Stimulated activated CD8-positive, alpha-beta memory T cell treated with anti-CD3 and anti-CD28 coated beads, Interleukin-15, amount 100 ng/mL, for 1 hour (primary cell): Measurements from ENCODE around the gene SDF4.
"Not testable (repeated sequence)": the region's sequence is repeated elsewhere in the genome, so short reads cannot be mapped to it uniquely, and the experiment has no call there.

Experiments
- DNase-seq: peaks from one replicate; pipeline ENCODE4 v3.0.0-alpha.2; 2020; ENCODE audit warnings: low read depth

The SDF4 gene

DNA sequence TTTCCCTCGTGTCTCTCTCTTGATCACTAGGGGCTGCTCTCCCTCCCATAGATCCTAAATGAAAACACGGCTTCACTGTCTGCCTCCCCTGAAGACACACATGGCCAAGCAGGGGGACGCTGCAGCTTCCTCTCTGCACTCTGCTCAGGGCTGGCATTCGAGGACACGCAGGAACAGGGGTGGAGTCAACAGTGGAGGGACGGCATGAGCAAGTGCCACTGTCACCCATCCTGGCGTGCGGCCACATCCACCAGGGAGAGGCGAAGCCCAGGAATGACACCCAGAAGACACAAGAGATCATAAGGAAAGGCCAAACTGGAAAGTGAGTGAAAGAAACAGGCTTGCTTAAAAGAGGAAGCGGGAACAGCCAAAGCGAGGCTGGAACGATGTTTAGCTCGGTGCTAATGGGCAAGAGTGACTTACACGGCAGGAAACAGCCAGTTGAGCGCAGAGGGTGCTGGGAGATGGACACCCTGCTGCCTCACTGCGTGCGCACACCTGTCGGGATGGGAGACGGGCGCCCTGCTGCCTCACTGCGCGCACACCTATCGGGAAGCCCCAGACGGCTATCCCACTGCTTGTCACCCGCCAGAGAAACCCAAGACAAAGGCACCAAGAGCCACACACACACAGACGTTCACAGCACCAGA lies 28.3 kb upstream of the SDF4 start:
- DNase-seq, result no peak

GRCh38 chr1:1259540-1259939 lies 27.7 kb upstream of the SDF4 start:
- DNase-seq, result no peak

GRCh38 chr1:1259119-1259488 lies 27.3 kb upstream of the SDF4 start:
- DNase-seq, result no peak

DNA sequence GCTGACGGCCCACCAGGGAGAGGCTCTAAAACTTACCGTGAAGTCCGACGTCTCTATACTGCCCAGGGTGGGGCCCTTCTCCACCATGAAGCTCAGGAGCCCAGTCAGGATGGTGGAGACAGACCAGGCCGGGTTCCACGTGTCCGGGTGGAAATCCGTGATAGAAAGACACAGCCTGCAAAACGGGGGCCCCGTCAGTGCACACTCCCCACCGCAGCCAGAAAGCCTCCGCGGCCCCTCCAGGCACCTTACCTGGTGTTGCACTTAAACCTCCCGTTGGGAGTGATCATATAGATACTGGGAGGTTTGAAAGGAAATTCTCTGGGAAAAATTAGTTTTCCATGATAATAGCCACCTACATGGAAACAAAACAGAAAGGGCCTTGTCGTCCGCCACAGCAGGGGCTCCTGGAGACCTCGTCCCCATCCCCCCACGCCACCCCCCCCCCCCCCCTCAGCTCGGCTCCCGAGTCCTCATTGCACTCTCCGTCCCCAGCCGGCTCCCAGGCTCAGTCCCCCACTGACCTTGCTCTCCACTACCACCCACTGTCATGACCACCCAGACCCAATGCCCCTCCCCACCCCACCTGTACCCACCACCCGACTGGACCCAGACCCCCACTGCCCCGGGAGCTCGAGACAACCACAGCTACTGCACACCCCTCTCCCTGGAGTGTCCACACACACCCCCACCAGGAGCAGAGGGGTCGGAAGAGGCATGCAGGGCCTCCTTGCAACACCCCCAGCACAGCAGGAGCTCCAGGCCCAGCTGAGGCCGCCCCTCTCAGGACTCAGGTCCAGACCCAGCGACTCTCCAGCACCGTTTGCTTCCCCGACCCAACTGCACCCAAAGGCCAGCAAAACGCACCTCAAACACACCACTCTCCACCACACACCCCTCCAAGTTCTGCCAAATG lies 25.4 kb upstream of the SDF4 start:
- DNase-seq, result no peak

DNA sequence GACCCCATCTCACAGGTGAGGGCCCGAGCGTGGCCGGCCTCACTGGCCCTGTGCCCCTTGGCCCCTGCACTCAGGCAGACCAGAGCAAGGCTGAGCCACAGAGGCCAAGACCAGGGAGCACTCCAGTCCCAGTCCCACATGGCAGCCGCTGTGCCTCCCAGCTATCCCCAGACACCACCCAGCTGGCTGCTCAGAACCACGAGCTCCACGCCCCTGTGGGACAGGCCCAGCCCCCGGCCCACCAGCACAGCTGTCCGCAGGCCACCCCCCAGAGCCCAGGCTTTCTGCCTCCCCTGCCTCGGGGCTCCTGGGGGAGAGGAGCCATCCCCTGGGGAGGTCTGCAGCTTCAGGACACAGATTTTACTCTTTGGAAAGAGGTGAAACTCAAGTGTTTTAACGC lies 23.8 kb upstream of the SDF4 start:
- no peak for DNase-seq

- no peak for DNase-seq
Observed at GRCh38 chr1:1255078-1255477, 23.3 kb upstream of the SDF4 start.

GRCh38 chr1:1254667-1254998 lies 22.8 kb upstream of the SDF4 start:
- DNase-seq, result no peak

- DNase-seq, result no peak
Observed at GRCh38 chr1:1253972-1254666, 22.3 kb upstream of the SDF4 start.

DNA sequence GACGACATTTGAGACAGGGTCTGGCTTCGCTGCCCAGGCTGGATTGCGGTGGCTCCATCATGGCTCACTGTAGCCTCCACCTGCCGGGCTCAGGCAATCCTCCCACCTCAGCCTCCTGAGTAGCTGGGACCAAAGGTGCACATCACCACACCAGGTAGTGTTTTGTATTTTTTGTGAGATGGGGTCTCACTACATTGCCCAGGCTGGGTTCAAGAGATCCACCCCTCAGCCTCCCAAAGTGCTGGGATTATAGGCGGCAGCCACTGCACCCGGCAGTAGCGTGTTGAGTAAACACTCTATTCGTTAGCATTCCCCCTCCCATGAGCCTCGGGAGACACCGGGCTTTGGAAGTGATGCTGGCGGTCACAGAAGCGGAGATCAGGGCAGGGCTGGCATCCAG lies 21.5 kb upstream of the SDF4 start:
- no peak for DNase-seq

DNA sequence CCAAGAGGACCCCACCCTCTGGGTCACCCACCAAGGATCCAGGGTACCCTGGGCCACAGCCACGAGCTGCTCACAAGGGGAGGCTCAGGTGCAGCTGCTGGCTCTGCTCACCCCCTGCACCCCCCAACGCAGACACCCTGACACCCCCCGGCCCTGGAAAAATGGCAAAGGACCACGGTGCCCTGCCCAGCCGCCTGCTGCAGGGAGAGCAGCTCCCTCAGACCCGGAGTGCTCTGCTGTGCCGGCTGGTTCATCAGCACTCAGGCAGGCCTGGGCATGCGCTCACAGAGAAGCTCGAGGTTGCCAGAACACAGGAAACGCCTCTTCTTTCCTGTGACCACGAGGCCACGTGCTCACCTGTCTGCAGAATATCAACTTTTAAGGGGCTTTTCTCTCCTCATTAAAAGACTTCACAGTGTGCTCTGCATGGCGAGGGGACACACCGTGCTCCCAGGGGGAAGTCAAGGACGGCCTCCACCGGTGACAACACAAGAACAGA lies 19.0 kb upstream of the SDF4 start:
- peak; percentile 31 for DNase-seq

DNA sequence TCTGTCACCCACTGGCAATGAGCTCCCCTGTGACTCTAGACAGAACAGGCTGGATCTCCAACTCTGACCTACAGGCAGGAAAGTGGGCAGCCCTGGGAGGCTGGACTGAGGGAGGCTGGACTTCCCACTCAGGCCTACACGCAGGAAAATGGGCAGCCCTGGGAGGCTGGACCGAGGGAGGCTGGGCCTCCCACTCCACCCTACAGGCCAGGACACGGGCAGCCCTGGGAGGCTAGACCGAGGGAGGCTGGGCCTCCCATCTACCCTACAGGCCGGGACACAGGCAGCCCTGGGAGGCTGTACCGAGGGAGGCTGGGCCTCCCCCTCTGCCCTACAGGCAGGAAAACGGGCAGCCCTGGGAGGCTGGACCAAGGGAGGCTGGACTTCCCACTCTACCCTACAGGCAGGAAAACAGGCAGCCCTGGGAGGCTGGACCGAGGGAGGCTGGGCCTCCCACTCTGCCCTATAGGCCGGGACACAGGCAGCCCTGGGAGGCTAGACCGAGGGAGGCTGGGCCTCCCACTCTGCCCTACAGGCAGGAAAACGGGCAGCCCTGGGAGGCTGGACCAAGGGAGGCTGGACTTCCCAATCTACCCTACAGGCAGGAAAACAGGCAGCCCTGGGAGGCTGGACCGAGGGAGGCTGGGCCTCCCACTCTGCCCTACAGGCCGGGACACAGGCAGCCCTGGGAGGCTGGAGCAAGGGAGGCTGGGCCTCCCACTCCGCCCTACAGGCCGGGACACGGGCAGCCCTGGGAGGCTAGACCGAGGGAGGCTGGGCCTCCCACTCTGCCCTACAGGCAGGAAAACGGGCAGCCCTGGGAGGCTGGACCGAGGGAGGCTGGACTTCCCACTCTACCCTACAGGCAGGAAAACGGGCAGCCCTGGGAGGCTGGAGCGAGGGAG lies 16.5 kb upstream of the SDF4 start:
- not testable (repeated sequence) for DNase-seq

- DNase-seq, result no peak
Observed at GRCh38 chr1:1247341-1247913, 15.6 kb upstream of the SDF4 start.

DNA sequence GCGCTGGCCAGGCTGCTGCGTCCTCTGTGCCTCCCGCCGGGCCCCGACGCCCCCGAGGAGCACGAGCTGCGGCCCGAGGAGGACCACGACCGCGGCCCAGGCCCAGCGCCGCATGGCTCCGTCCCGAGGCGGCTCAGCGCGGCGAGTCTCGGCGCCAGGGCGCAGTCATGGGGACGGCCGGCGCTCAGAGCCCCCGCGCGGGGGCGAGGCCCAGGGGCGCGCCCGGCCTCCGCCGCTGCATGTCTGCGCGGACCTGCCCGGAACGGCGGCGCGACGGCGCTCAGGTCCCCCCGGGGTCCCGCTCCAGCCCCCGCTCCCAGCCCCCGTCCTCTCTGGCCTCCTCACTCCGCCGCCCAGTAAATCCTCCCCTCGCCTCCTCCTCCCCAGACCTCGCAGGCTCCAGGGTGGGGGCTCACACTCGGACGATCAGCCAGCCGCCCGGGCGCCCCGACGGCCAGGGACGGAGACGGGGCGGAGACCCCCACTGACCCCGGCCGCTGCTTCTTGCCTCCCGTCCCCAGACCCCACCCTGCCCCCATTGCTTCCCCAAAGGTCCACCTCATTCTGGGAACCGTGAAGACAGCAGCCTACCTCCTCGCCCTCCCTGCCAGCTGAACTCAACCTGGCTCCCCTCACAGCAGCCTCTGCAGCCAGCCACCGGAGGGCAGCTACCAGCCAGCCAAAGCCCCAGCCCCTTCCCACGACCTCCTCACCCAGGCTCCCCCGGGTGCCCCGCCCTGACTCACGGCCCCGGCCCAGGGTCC lies 15.0 kb upstream of the SDF4 start, which contains the start of gene C1QTNF12:
Gene C1QTNF12, minus strand, starts transcription at position 146 of the 764 bp plus-strand sequence. Its CDS starts 32 bp downstream, at position 114.
- DNase-seq, result no peak

- no peak for DNase-seq
Observed at GRCh38 chr1:1245817-1246576, 14.2 kb upstream of the SDF4 start.

DNA sequence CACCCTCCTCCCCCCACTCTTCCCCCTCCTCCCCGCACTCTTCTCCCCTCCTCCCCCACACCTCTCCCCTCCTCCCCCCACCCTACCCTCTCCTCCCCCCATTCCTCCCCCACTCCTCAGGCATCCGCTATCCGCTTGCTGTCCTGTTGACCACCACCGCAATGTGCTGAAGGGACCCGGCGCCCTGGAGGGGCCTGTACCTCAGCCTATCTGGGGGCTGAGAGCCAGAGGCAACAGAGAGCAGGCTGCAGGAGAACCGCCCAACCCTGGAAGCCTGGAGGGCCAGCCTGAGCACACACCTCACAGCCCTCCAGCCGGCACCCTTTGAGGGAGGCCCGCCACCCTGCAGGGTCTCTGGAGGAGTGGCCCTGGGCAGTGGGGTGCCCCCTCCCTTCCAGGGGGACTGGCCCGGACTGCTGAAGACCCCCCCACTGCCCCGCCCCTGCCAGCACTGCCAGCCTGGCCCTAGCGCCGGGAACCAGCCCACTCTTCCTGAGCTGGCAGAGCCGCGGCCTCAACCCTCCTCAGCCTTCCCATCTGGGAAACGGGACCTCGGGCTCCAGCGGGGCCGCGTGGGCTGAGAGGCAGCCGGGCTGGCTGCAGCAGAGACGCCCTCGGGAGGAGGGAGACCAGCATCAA lies 13.5 kb upstream of the SDF4 start:
- DNase-seq, result no peak

DNA sequence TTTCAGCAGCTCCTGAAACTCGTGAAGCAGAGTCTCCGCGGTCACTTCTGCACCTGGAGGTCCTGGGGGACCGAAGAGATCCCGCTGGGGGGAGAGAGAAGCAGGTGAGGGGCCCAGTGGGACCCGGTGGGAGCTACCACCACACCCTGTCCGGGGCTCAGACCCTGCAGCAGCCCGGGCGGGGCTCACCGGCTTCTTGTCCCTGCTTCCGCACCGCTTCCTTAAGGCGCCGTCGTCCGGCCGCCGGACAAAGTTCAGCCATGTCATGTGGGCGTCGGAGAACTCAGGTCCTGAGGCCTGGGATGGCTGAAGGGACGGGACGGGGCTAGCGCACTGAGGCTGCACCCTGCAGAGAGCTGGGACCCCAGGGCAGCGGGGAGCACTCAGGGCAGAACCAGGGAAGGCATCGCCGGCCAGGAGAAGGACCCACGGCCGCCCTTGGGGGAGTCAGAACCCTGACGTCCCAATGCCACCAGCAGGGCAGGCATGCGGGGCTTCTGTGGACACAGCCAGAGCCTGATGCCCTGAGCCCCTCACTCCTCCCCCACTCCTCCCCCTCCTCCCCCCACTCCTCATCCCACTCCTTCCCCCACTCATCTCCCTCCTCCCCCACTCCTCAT lies 12.5 kb upstream of the SDF4 start:
- no peak for DNase-seq

GRCh38 chr1:1243807-1244191 lies 12.0 kb upstream of the SDF4 start:
- no peak for DNase-seq

DNA sequence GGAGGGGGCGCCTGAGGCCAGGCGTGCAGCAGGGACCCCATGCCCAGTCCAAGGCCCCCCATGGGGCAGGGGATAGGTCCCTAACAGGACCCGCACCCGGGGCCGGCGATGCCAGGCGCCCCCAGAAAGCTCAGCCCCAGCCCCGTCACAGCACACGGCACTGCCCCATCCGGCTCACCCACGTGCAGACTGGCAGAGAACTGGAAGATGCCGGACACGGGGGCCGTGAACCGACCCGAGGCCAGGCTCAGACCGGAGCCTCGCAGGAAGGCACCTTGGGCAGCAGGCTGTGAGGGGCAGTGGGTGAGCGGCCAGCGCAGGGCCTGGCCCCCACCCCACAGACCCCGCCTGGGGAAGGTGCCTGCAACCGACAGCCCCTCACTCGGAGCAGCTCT lies 11.5 kb upstream of the SDF4 start:
- DNase-seq, result no peak
